H1 (cell line): ENCODE data around the gene UQCRC2. TPM values are rescaled to one million over a fixed set of nuclear protein-coding genes. Genes with fewer than 3 reads are reported as not detected.

Experiments
- CTCF ChIA-PET: fragments of 300-600 bp; sonication (Branson Sonifier 250); formaldehyde crosslinking; loops from one replicate; lab custom pipeline; 2021; ENCODE audit not compliant: partially characterized antibody; lab: Charles Lee
- POLR2A ChIA-PET: fragments of 300-600 bp; sonication (Branson Sonifier 250); formaldehyde crosslinking; loops from one replicate; lab custom pipeline; 2021; ENCODE audit warnings: inconsistent platforms; ENCODE audit not compliant: partially characterized antibody; lab: Charles Lee
- DNase-seq, 2 experiments: peaks; one replicate each; pipeline versions ENCODE4 v3.0.0 to v3.0.0-alpha.2; 2010 to 2022; ENCODE audit warnings: low spot score in 2 of 2, low read depth in 1 of 2, mixed read lengths in 1 of 2
- FAIRE-seq: peaks from 2 replicates; lab custom pipeline; 2011; peaks lifted over from hg19 to GRCh38; lab: Jason Lieb, UNC
- H2AFZ ChIP-seq: 2 replicates; pipeline ENCODE4 v1.8.1; 2012; ENCODE audit warnings: low read length, inconsistent platforms
- H2AK5ac ChIP-seq: 2 replicates; pipeline ENCODE4 v1.6.1; 2013; ENCODE audit warnings: low read depth, low read length
- H2BK120ac ChIP-seq: replicated peaks from 2 replicates; pipeline ENCODE3; 2013; ENCODE audit warnings: low read depth, low read length, inconsistent platforms
- H2BK12ac ChIP-seq: 2 replicates; pipeline ENCODE4 v1.6.1; 2013; ENCODE audit warnings: low read depth, low read length
- H2BK15ac ChIP-seq: 2 replicates; pipeline ENCODE4 v1.6.1; 2013; ENCODE audit warnings: low read length
- H2BK20ac ChIP-seq: 2 replicates; pipeline ENCODE4 v1.6.1; 2013; ENCODE audit warnings: low read length
- H2BK5ac ChIP-seq: 2 replicates; pipeline ENCODE4 v1.6.1; 2013; ENCODE audit warnings: low read depth, low read length
- H3K14ac ChIP-seq: 2 replicates; pipeline ENCODE4 v1.6.1; 2013; ENCODE audit warnings: inconsistent platforms; ENCODE audit not compliant: insufficient read length
- H3K18ac ChIP-seq: 2 replicates; pipeline ENCODE4 v1.6.1; 2013; ENCODE audit warnings: low read length; ENCODE audit errors: extremely low read depth
- H3K23ac ChIP-seq: 2 replicates; pipeline ENCODE4 v1.6.1; 2013; ENCODE audit warnings: inconsistent platforms; ENCODE audit not compliant: insufficient read length
- H3K23me2 ChIP-seq: 2 replicates; pipeline ENCODE4 v1.6.1; 2013; ENCODE audit warnings: low read depth, low read length
- H3K27ac ChIP-seq: 2 replicates; pipeline ENCODE4 v1.6.1; 2011; ENCODE audit warnings: low read depth, low read length, inconsistent platforms
- H3K27me3 ChIP-seq, 4 experiments: replicated peaks in 1 of 4; 1 replicate in 1 of 4; 2 replicates in 3 of 4; pipeline versions ENCODE4 v1.6.1 to v1.8.1; 2011 to 2013; ENCODE audit warnings: low read length in 3 of 4, mild to moderate bottlenecking in 3 of 4, inconsistent platforms in 2 of 4, mixed read lengths in 2 of 4, moderate library complexity in 1 of 4; ENCODE audit not compliant: control insufficient read depth in 3 of 4, insufficient read depth in 3 of 4; ENCODE audit errors: extremely low read depth in 1 of 4
- H3K36me3 ChIP-seq, 4 experiments: 2 replicates each; pipeline versions ENCODE4 v1.6.1 to v1.8.1; 2011 to 2013; ENCODE audit warnings: mild to moderate bottlenecking in 4 of 4, low read length in 3 of 4, moderate library complexity in 2 of 4, control low read depth in 1 of 4, inconsistent platforms in 1 of 4; ENCODE audit not compliant: insufficient read depth in 4 of 4, control insufficient read depth in 2 of 4
- H3K4ac ChIP-seq: replicated peaks from 2 replicates; pipeline ENCODE3; 2013; ENCODE audit warnings: low read length, low read depth, mixed read lengths, inconsistent platforms; ENCODE audit not compliant: insufficient read length
- H3K4me1 ChIP-seq, 4 experiments: replicated peaks in 1 of 4; 1 replicate in 1 of 4; 2 replicates in 3 of 4; pipeline versions ENCODE4 v1.6.1 to v1.8.1; 2011 to 2013; ENCODE audit warnings: low read length in 3 of 4, inconsistent platforms in 2 of 4, mixed read lengths in 1 of 4; ENCODE audit not compliant: insufficient read depth in 4 of 4, control insufficient read depth in 3 of 4
- H3K4me2 ChIP-seq, 2 experiments: 2 replicates each; pipeline versions ENCODE4 v1.6.1 to v1.8.1; 2011 to 2013; ENCODE audit warnings: low read depth in 2 of 2, low read length in 2 of 2, control low read depth in 1 of 2, inconsistent platforms in 1 of 2, mild to moderate bottlenecking in 1 of 2; ENCODE audit not compliant: insufficient read depth in 1 of 2
- H3K4me3 ChIP-seq, 4 experiments: fragments of 200-600, 300-600 bp in 1 of 4; sonication (generic), shearing (Covaris generic), sonication (Bioruptor Twin) in 1 of 4; 2 replicates each; pipeline versions ENCODE4 v1.5.1 to v1.8.1; 2011 to 2016; ENCODE audit warnings: low read length in 4 of 4, low read depth in 3 of 4, control low read depth in 2 of 4, inconsistent platforms in 2 of 4, mild to moderate bottlenecking in 2 of 4, mixed read lengths in 1 of 4, moderate library complexity in 1 of 4; ENCODE audit not compliant: insufficient read depth in 2 of 4; ENCODE audit errors: extremely low read depth in 1 of 4
- H3K56ac ChIP-seq: replicated peaks from 2 replicates; pipeline ENCODE3; 2013; ENCODE audit warnings: low read depth, mild to moderate bottlenecking, mixed read lengths, low read length, inconsistent platforms; ENCODE audit not compliant: insufficient read length
- H3K79me1 ChIP-seq: 2 replicates; pipeline ENCODE4 v1.6.1; 2013; ENCODE audit warnings: low read depth, low read length, control low read depth
- H3K79me2 ChIP-seq, 2 experiments: 2 replicates each; pipeline versions ENCODE4 v1.6.1 to v1.8.1; 2012 to 2013; ENCODE audit warnings: low read length in 2 of 2, mild to moderate bottlenecking in 2 of 2, inconsistent platforms in 1 of 2; ENCODE audit not compliant: insufficient read depth in 2 of 2, control insufficient read depth in 1 of 2
- H3K9ac ChIP-seq, 4 experiments: replicated peaks in 1 of 4; 1 replicate in 1 of 4; 2 replicates in 3 of 4; pipeline versions ENCODE4 v1.6.1 to v1.8.1; 2011 to 2013; ENCODE audit warnings: low read depth in 3 of 4, low read length in 3 of 4, control low read depth in 2 of 4, mild to moderate bottlenecking in 2 of 4, moderate library complexity in 2 of 4, inconsistent platforms in 1 of 4; ENCODE audit errors: extremely low read depth in 1 of 4
- H3K9me3 ChIP-seq, 2 experiments: 2 replicates each; pipeline versions ENCODE4 v1.6.1 to v1.8.1; 2012 to 2013; ENCODE audit warnings: mild to moderate bottlenecking in 2 of 2, moderate library complexity in 2 of 2, control low read depth in 1 of 2, inconsistent platforms in 1 of 2, low read depth in 1 of 2, low read length in 1 of 2, mixed read lengths in 1 of 2; ENCODE audit not compliant: insufficient read depth in 2 of 2
- H4K20me1 ChIP-seq, 2 experiments: replicated peaks in 1 of 2; 2 replicates each; pipeline versions ENCODE3 to v1.8.1; 2011 to 2013; ENCODE audit warnings: inconsistent platforms in 2 of 2, low read length in 2 of 2, mild to moderate bottlenecking in 1 of 2; ENCODE audit not compliant: insufficient read depth in 2 of 2, control insufficient read depth in 1 of 2
- H4K5ac ChIP-seq: 2 replicates; pipeline ENCODE4 v1.6.1; 2013; ENCODE audit warnings: low read length, low read depth, mixed read lengths, inconsistent platforms; ENCODE audit not compliant: insufficient read length
- H4K8ac ChIP-seq: 2 replicates; pipeline ENCODE4 v1.8.0; 2013; ENCODE audit warnings: mild to moderate bottlenecking, moderate library complexity, low read length, inconsistent platforms; ENCODE audit not compliant: insufficient read depth; ENCODE audit errors: extremely low read depth
- H4K91ac ChIP-seq: replicated peaks from 2 replicates; pipeline ENCODE3; 2013; ENCODE audit warnings: low read length, mixed read lengths, inconsistent platforms; ENCODE audit not compliant: insufficient read length
- ATF3 ChIP-seq: IDR thresholded peaks from 2 replicates; pipeline ENCODE4 v1.6.1; 2011; ENCODE audit warnings: low read depth, mild to moderate bottlenecking, low read length; ENCODE audit not compliant: insufficient read depth
- BRCA1 ChIP-seq: IDR thresholded peaks from 2 replicates; pipeline ENCODE4 v1.6.1; 2012; ENCODE audit warnings: low read depth, low read length, improper control_type of control experiment
- CBX5 ChIP-seq: fragments of 300-800, 300-1000 bp; sonication (generic); IDR thresholded peaks from 2 replicates; pipeline ENCODE4 v1.7.1; 2016; ENCODE audit warnings: antibody characterized with exemption, low read length, low read depth
- EP300 ChIP-seq, 2 experiments: IDR thresholded peaks; 1 replicate in 1 of 2; 2 replicates in 1 of 2; pipeline ENCODE4 v1.6.1; 2011 to 2012; ENCODE audit warnings: low read depth in 2 of 2, low read length in 2 of 2, mild to moderate bottlenecking in 2 of 2, borderline replicate concordance in 1 of 2, inconsistent platforms in 1 of 2, moderate library complexity in 1 of 2
- KDM1A ChIP-seq: fragments of 200-600, 300-600 bp; sonication (generic); IDR thresholded peaks from 2 replicates; pipeline ENCODE4 v1.7.1; 2016; ENCODE audit warnings: mild to moderate bottlenecking, low read length, borderline replicate concordance
- PHF8 ChIP-seq: fragments of 200-600 bp; sonication (generic); conservative IDR thresholded peaks from 2 replicates; pipeline ENCODE4 v1.7.1; 2012; ENCODE audit warnings: low read depth, mild to moderate bottlenecking, inconsistent platforms, low read length, moderate library complexity
- RAD21 ChIP-seq, 2 experiments: IDR thresholded peaks in 1 of 2; conservative IDR thresholded peaks in 1 of 2; 2 replicates each; pipeline ENCODE4 v1.6.1; 2011; ENCODE audit warnings: low read depth in 2 of 2, low read length in 2 of 2, improper control_type of control experiment in 1 of 2, inconsistent platforms in 1 of 2, mild to moderate bottlenecking in 1 of 2, moderate library complexity in 1 of 2
- SIN3A ChIP-seq, 2 experiments: IDR thresholded peaks in 1 of 2; conservative IDR thresholded peaks in 1 of 2; 2 replicates each; pipeline ENCODE4 v1.6.1; 2011 to 2012; ENCODE audit warnings: low read length in 2 of 2, improper control_type of control experiment in 1 of 2, low read depth in 1 of 2, mild to moderate bottlenecking in 1 of 2
- SIX5 ChIP-seq: IDR thresholded peaks from 2 replicates; pipeline ENCODE4 v1.6.1; 2011; ENCODE audit warnings: mild to moderate bottlenecking, low read depth, low read length
- SRF ChIP-seq: IDR thresholded peaks from 2 replicates; pipeline ENCODE4 v1.6.1; 2011; ENCODE audit warnings: mild to moderate bottlenecking, low read depth, low read length, moderate library complexity
- TAF1 ChIP-seq: IDR thresholded peaks from 2 replicates; pipeline ENCODE4 v1.6.1; 2011; ENCODE audit warnings: mild to moderate bottlenecking, low read depth, low read length
- TAF7 ChIP-seq: optimal IDR thresholded peaks from 2 replicates; pipeline ENCODE3; 2011; ENCODE audit warnings: low read depth, mild to moderate bottlenecking, inconsistent platforms, low read length, moderate library complexity, borderline replicate concordance
- WGBS, 2 experiments: shearing (Covaris generic) in 1 of 2; methylation state at CpG; one replicate each; pipeline versions ENCODE4 v1.1.6 to v1.1.7; 2013 to 2015; ENCODE audit warnings: low lambda C conversion rate in 2 of 2, mixed read lengths in 2 of 2, inconsistent platforms in 1 of 2, low coverage in 1 of 2, missing lambda C conversion rate in 1 of 2; ENCODE audit not compliant: insufficient replicate concordance in 2 of 2, insufficient coverage in 1 of 2, insufficient read length in 1 of 2; ENCODE audit errors: extremely low coverage in 1 of 2, missing lambda C conversion rate in 1 of 2; 5-methylcytosine and 5-hydroxymethylcytosine counted together
- polyA plus RNA-seq, 7 experiments: library from polyadenylated mRNA; depleted of rRNA in 3 of 7; stranded (reverse) in 5 of 7; unstranded in 2 of 7; fragments of >200 nt in 5 of 7; fragments of 200-250 nt in 2 of 7; gene quantifications; 1 replicate in 5 of 7; 2 replicates in 1 of 7; 4 replicates in 1 of 7; pipeline versions ENCODE4 v1.2.1 to v1.2.3, GENCODE V29; 2011 to 2013; ENCODE audit warnings: missing spikeins in 2 of 7, mixed read lengths in 2 of 7
- total RNA-seq: library from RNA; stranded (reverse); fragmentation: NEBNext Ultra II Directional; extraction: Animal tissue kit (Norgen Biotek cat#: 25700); gene quantifications from 2 replicates; pipeline ENCODE4 v1.2.1, GENCODE V29; 2021

Gene UQCRC2
- total and polyA plus RNA-seq, 2 of the 8 experiments (the other 6 are each of a cell fraction or from before 2014, with no cell fraction given): 94.4 to 182 TPM

GRCh38 chr16:21973945-21974344 lies 20.8 kb downstream of the UQCRC2 start:
- H3K79me1 ChIP-seq: no peaks in the 10 kb centered on the region
- CTCF ChIA-PET: interaction anchor here (0.6 to 0.8 kb wide), 2 partner anchors 10 to 1832 kb away, joined by 3 read pairs; no protein-coding TSS in a partner anchor
- no peak overlapping the region for H4K91ac ChIP-seq
- H3K4me1 ChIP-seq: no peaks in the 10 kb centered on the region
- H4K8ac ChIP-seq: no peak overlapping the region
- H3K27me3 ChIP-seq: no peaks in the 10 kb centered on the region
- POLR2A ChIA-PET: interaction anchor here (1.6 kb wide), 1 partner anchor 14 kb away, joined by 6 read pairs; no protein-coding TSS in a partner anchor
- H3K36me3 ChIP-seq: peaks cover 26 to 85% (median 69%) of the 10 kb centered on the region in 4 experiments
- H3K56ac ChIP-seq: no peak overlapping the region
- H2BK20ac ChIP-seq: no peak overlapping the region
- H4K5ac ChIP-seq: no peak overlapping the region
- H2AFZ ChIP-seq: no peak overlapping the region
- H2AK5ac ChIP-seq: no peak overlapping the region
- no peak overlapping the region for H2BK12ac ChIP-seq
- no peak overlapping the region for H3K27ac ChIP-seq
- H3K23me2 ChIP-seq: no peaks in the 10 kb centered on the region; the same call in 1 of the 2 replicates
- WGBS, 2 experiments: 91% methylated on average over 2 of the region's 2 CpGs; no CpG with 5 or more reads in 1 of the 2 experiments
- no peak overlapping the region for H2BK5ac ChIP-seq
- H3K4ac ChIP-seq: no peak overlapping the region
- no peak overlapping the region for H3K4me2 ChIP-seq
- no peaks in the 10 kb centered on the region for H3K9me3 ChIP-seq
- H3K23ac ChIP-seq: no peak overlapping the region
- no peak overlapping the region for H3K14ac ChIP-seq
- no peak overlapping the region for H3K9ac ChIP-seq
- H3K4me3 ChIP-seq: no peak overlapping the region
- FAIRE-seq (no peak), DNase-seq (no peak)
- H4K20me1 ChIP-seq: peaks cover 2 to 4% of the 10 kb centered on the region in 2 experiments
- no peak overlapping the region for H2BK15ac ChIP-seq
- no peak overlapping the region for H2BK120ac ChIP-seq
- no peaks in the 10 kb centered on the region for H3K79me2 ChIP-seq
- H3K18ac ChIP-seq: no peak overlapping the region
- TF ChIP-seq SIX5: no peak
- TF ChIP-seq PHF8: no peak
- TF ChIP-seq KDM1A: no peak
- TF ChIP-seq RAD21 (IDR thresholded peaks at IDR 0.05 in 1 of 2, conservative IDR thresholded peaks at IDR 0.05 in 1 of 2; ENCODE audit: low read depth in 2 of 2, low read length in 2 of 2): no peak
- no peak for TF ChIP-seq CBX5
- TF ChIP-seq TAF1: no peak
- TF ChIP-seq BRCA1: no peak
- no peak for TF ChIP-seq SIN3A (conservative IDR thresholded peaks at IDR 0.05 in 1 of 2, IDR thresholded peaks at IDR 0.05 in 1 of 2; ENCODE audit: low read depth in 1 of 2, low read length in 2 of 2)
- TF ChIP-seq SRF: no peak
- no peak for TF ChIP-seq TAF7
- no peak for TF ChIP-seq EP300 (IDR thresholded peaks at IDR 0.05; ENCODE audit: borderline replicate concordance in 1 of 2, low read depth in 2 of 2, low read length in 2 of 2)
- no peak for TF ChIP-seq ATF3
